H1 (cell line): Measurements from ENCODE around the gene CATSPERD. TPM values are rescaled to one million over a fixed set of nuclear protein-coding genes. Genes with fewer than 3 reads are reported as not detected.

Source experiments
- EGR1 ChIP-seq: IDR thresholded peaks from 2 replicates; pipeline ENCODE4 v1.6.1; 2011; ENCODE audit warnings: low read depth, low read length, borderline replicate concordance
- NANOG ChIP-seq: IDR thresholded peaks from 2 replicates; pipeline ENCODE4 v1.6.1; 2011; ENCODE audit warnings: low read length, low read depth, mild to moderate bottlenecking, inconsistent platforms; ENCODE audit not compliant: insufficient read depth, poor library complexity, severe bottlenecking
- SIN3A ChIP-seq, 2 experiments: IDR thresholded peaks in 1 of 2; conservative IDR thresholded peaks in 1 of 2; 2 replicates each; pipeline ENCODE4 v1.6.1; 2011 to 2012; ENCODE audit warnings: low read length in 2 of 2, improper control_type of control experiment in 1 of 2, low read depth in 1 of 2, mild to moderate bottlenecking in 1 of 2
- SP1 ChIP-seq: IDR thresholded peaks from 2 replicates; pipeline ENCODE4 v1.6.1; 2011; ENCODE audit warnings: low read depth, low read length
- TEAD4 ChIP-seq: IDR thresholded peaks from 2 replicates; pipeline ENCODE4 v1.6.1; 2012; ENCODE audit warnings: low read depth, low read length, inconsistent platforms, mixed read lengths
- polyA plus RNA-seq, 7 experiments: library from polyadenylated mRNA; depleted of rRNA in 3 of 7; stranded (reverse) in 5 of 7; unstranded in 2 of 7; fragments of >200 nt in 5 of 7; fragments of 200-250 nt in 2 of 7; gene quantifications; 1 replicate in 5 of 7; 2 replicates in 1 of 7; 4 replicates in 1 of 7; pipeline versions ENCODE4 v1.2.1 to v1.2.3, GENCODE V29; 2011 to 2013; ENCODE audit warnings: missing spikeins in 2 of 7, mixed read lengths in 2 of 7
- total RNA-seq: library from RNA; stranded (reverse); fragmentation: NEBNext Ultra II Directional; extraction: Animal tissue kit (Norgen Biotek cat#: 25700); gene quantifications from 2 replicates; pipeline ENCODE4 v1.2.1, GENCODE V29; 2021
- TF ChIP-seq, protein P1 (sequence below): IDR thresholded peaks from 2 replicates; pipeline ENCODE4 v1.6.1; 2011; ENCODE audit warnings: low read length, improper control_type of control experiment
- TF ChIP-seq, protein P2 (sequence below): IDR thresholded peaks from 2 replicates; pipeline ENCODE4 v1.6.1; 2012; ENCODE audit warnings: low read length, inconsistent platforms

Gene CATSPERD
- total and polyA plus RNA-seq, 2 of the 8 experiments (the other 6 are each of a cell fraction or from before 2014, with no cell fraction given): 0.12 TPM; not detected in 1

DNA sequence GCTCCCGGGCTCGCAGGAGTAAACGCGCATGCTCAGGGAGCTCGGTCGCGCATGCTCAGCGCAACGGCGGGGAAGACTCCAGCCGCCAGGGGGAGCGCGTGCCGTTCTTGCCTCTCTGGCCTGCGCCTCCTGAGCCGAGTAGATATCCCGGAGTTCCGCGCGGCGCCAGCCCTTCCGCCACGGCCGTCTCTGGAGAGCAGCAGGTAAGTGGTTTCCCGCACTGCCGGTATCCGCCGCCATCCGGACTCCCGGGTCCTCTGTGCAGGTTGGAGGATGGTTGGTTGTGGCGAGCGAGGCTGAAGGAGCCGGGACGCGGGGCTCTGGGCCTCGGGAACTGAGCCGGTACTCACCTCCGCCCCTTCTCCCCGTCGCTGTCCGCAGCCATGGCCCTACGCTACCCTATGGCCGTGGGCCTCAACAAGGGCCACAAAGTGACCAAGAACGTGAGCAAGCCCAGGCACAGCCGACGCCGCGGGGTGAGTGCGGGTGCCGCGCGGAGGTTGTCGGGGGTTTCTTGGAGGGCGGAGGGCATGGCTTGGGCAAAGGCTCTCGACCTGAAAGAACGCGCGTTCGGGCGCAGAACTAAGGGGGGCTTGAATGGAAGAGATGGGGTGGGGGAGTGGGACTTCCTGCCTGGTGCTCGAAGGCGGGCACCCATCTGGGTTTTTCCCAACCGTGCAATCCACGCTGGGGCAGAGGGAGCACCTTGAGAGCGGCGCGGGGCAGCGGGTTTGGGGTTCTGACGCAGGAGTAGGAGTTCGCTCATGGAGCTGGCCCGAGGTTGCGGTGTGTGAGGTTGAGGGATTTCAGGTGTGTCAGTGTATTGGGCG, 30.1 kb upstream of the CATSPERD start, which contains the start of gene RPL36 (continued):
- TF ChIP-seq EGR1: 0 out of 2 replicates have a peak, but pooled peaks have one; percentile 51
- TF ChIP-seq, protein P1, sequence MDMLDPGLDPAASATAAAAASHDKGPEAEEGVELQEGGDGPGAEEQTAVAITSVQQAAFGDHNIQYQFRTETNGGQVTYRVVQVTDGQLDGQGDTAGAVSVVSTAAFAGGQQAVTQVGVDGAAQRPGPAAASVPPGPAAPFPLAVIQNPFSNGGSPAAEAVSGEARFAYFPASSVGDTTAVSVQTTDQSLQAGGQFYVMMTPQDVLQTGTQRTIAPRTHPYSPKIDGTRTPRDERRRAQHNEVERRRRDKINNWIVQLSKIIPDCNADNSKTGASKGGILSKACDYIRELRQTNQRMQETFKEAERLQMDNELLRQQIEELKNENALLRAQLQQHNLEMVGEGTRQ: peak; percentile 44; the same call in 1 of the 2 replicates
- TF ChIP-seq, protein P2, sequence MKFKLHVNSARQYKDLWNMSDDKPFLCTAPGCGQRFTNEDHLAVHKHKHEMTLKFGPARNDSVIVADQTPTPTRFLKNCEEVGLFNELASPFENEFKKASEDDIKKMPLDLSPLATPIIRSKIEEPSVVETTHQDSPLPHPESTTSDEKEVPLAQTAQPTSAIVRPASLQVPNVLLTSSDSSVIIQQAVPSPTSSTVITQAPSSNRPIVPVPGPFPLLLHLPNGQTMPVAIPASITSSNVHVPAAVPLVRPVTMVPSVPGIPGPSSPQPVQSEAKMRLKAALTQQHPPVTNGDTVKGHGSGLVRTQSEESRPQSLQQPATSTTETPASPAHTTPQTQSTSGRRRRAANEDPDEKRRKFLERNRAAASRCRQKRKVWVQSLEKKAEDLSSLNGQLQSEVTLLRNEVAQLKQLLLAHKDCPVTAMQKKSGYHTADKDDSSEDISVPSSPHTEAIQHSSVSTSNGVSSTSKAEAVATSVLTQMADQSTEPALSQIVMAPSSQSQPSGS: no peak
- TF ChIP-seq SP1: peak; percentile 47; the same call in 1 of the 2 replicates
- no peak for TF ChIP-seq NANOG
- TF ChIP-seq TEAD4: 0 out of 2 replicates have a peak, but pooled peaks have one; percentile 45
- peak; percentile 16 to 77; a peak in 1 of 4 replicates for TF ChIP-seq SIN3A (conservative IDR thresholded peaks at IDR 0.05 in 1 of 2, IDR thresholded peaks at IDR 0.05 in 1 of 2; ENCODE audit: low read depth in 1 of 2, low read length in 2 of 2)
